Activated CD4-positive, alpha-beta T cell treated with anti-CD3 and anti-CD28 coated beads, Interleukin-2, amount 10 ng/mL, durations not matched to agents 24 days and 14 days (primary cell): ENCODE results near the gene ATP13A3. TPM values are rescaled to one million over a fixed set of nuclear protein-coding genes. Genes with fewer than 3 reads are reported as not detected.

Experiments
- DNase-seq: peaks from one replicate; pipeline ENCODE4 v3.0.0; 2022
- H3K27ac Mint-ChIP-seq: one replicate; pipeline ENCODE4 v1.8.0; 2022; ENCODE audit warnings: mild to moderate bottlenecking, mixed read lengths
- H3K27me3 Mint-ChIP-seq: one replicate; pipeline ENCODE4 v1.8.0; 2022; ENCODE audit warnings: mixed read lengths
- H3K36me3 Mint-ChIP-seq: one replicate; pipeline ENCODE4 v1.8.0; 2022; ENCODE audit warnings: low read depth, mild to moderate bottlenecking, mixed read lengths
- H3K4me1 Mint-ChIP-seq: one replicate; pipeline ENCODE4 v1.8.0; 2021; ENCODE audit warnings: mixed read lengths
- H3K4me3 Mint-ChIP-seq: one replicate; pipeline ENCODE4 v1.8.0; 2022; ENCODE audit warnings: mild to moderate bottlenecking, moderate library complexity, mixed read lengths
- H3K9me3 Mint-ChIP-seq: one replicate; pipeline ENCODE4 v1.8.0; 2021; ENCODE audit warnings: mixed read lengths
- intact Hi-C: fragments of 100-400 bp; cut with micrococcal nuclease; formaldehyde crosslinking; loops from one replicate; pipeline ENCODE4 v1.15.1; 2023
- total RNA-seq: library from RNA; stranded (reverse); gene quantifications from 2 replicates; pipeline ENCODE4 v1.2.3, GENCODE V29; 2022

ATP13A3 gene
- total RNA-seq, 1 donor from 2014 or later: 181 TPM

GRCh38 chr3:194434503-194434902 lies 52.3 kb downstream of the ATP13A3 start:
- H3K27ac Mint-ChIP-seq: no peak overlapping the region
- no peak for DNase-seq
- no peak overlapping the region for H3K4me3 Mint-ChIP-seq

DNA sequence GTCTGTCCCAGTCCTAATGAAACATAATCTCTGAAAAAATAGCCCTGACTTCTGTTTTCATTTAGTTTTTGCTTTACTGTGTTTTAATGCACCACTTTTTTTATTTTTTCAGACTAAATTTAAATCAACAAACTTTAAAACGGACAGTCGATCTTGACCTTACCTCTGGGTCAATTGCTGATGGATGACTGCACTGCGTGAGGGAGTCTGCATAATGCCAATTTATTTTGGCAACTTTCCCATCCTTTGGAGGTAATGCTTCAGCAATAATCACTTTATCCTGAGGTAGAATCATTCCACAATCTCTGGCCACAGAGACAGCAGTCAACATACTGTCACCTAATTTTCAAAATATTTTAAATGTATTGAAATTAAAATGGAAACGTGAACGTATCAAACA lies 55.2 kb downstream of the ATP13A3 start:
- H3K4me3 Mint-ChIP-seq: no peak overlapping the region
- peaks cover 3% of the 10 kb centered on the region for H3K4me1 Mint-ChIP-seq
- no peaks in the 10 kb centered on the region for H3K9me3 Mint-ChIP-seq
- H3K27ac Mint-ChIP-seq: no peak overlapping the region
- no peak for DNase-seq
- intact Hi-C loops: no loop called here
- peaks cover 65% of the 10 kb centered on the region for H3K36me3 Mint-ChIP-seq
- H3K27me3 Mint-ChIP-seq: no peaks in the 10 kb centered on the region

More at GRCh38 chr3:194434503-194434902, 52.3 kb downstream of the ATP13A3 start:
- Mint-ChIP-seq H3K9me3 (no peaks in the 10 kb centered on the region), H3K4me1 (peaks cover 7% of the 10 kb centered on the region), H3K27me3 (no peaks in the 10 kb centered on the region), H3K36me3 (peaks cover 67% of the 10 kb centered on the region)
- intact Hi-C loops: no loop called here

GRCh38 chr3:194425399-194425798 lies 61.4 kb downstream of the ATP13A3 start:
- no peaks in the 10 kb centered on the region for H3K27me3 Mint-ChIP-seq
- DNase-seq: no peak
- peaks cover 2% of the 10 kb centered on the region for H3K4me1 Mint-ChIP-seq
- H3K4me3 Mint-ChIP-seq: no peak overlapping the region
- H3K27ac Mint-ChIP-seq: no peak overlapping the region
- H3K36me3 Mint-ChIP-seq: peaks cover 45% of the 10 kb centered on the region
- intact Hi-C loops: no loop called here
- H3K9me3 Mint-ChIP-seq: no peaks in the 10 kb centered on the region

DNA sequence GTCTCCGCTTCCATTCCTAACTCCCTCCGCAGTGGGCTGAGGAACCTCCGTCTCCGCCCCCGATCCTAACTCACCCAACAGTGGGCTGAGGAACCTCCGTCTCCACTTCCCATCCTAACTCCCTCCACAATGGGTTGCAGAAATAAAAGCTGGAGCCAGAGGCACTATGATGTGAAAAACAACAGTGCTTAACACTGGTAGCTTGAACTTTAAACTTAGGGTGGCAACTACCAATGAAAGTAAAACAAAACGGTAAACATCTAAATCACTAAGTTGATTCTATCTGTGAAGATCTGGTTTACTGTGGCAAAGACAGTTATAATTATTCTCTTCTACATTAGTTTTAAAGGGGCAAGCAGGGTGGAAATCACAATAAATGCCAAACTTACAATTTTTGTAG lies 61.8 kb downstream of the ATP13A3 start:
- Mint-ChIP-seq H3K27me3 (no peaks in the 10 kb centered on the region), H3K4me3 (no peak overlapping the region), H3K9me3 (no peaks in the 10 kb centered on the region), H3K4me1 (peaks cover 2% of the 10 kb centered on the region), H3K27ac (no peak overlapping the region), H3K36me3 (peaks cover 43% of the 10 kb centered on the region)
- intact Hi-C loops: no loop called here
- DNase-seq: no peak

GRCh38 chr3:194424373-194424772 lies 62.4 kb downstream of the ATP13A3 start:
- Mint-ChIP-seq H3K4me1 (peaks cover 2% of the 10 kb centered on the region), H3K27me3 (no peaks in the 10 kb centered on the region), H3K27ac (no peak overlapping the region), H3K9me3 (no peaks in the 10 kb centered on the region), H3K4me3 (no peak overlapping the region), H3K36me3 (peaks cover 40% of the 10 kb centered on the region)
- intact Hi-C loops: no loop called here
- no peak for DNase-seq

GRCh38 chr3:194423317-194423716 lies 63.5 kb downstream of the ATP13A3 start:
- Mint-ChIP-seq H3K4me3 (no peak overlapping the region), H3K27me3 (no peaks in the 10 kb centered on the region), H3K9me3 (no peaks in the 10 kb centered on the region), H3K27ac (no peak overlapping the region), H3K4me1 (peaks cover 2% of the 10 kb centered on the region), H3K36me3 (peaks cover 41% of the 10 kb centered on the region)
- DNase-seq: no peak
- intact Hi-C loops: no loop called here

GRCh38 chr3:194422188-194422587 lies 64.6 kb downstream of the ATP13A3 start:
- H3K4me1 Mint-ChIP-seq: peaks cover 2% of the 10 kb centered on the region
- intact Hi-C loops: no loop called here
- H3K27ac Mint-ChIP-seq: no peak overlapping the region
- H3K36me3 Mint-ChIP-seq: peaks cover 43% of the 10 kb centered on the region
- H3K27me3 Mint-ChIP-seq: no peaks in the 10 kb centered on the region
- no peaks in the 10 kb centered on the region for H3K9me3 Mint-ChIP-seq
- H3K4me3 Mint-ChIP-seq: no peak overlapping the region
- DNase-seq: no peak

GRCh38 chr3:194418671-194419070 lies 68.1 kb downstream of the ATP13A3 start:
- Mint-ChIP-seq H3K9me3 (no peaks in the 10 kb centered on the region), H3K4me3 (no peak overlapping the region), H3K27me3 (no peaks in the 10 kb centered on the region), H3K36me3 (peaks cover 34% of the 10 kb centered on the region), H3K4me1 (peaks cover 2% of the 10 kb centered on the region), H3K27ac (no peak overlapping the region)
- intact Hi-C loops: loop anchor here (5.0 kb wide), 1 partner anchor 39 kb away; no protein-coding TSS in a partner anchor
- DNase-seq: no peak

DNA sequence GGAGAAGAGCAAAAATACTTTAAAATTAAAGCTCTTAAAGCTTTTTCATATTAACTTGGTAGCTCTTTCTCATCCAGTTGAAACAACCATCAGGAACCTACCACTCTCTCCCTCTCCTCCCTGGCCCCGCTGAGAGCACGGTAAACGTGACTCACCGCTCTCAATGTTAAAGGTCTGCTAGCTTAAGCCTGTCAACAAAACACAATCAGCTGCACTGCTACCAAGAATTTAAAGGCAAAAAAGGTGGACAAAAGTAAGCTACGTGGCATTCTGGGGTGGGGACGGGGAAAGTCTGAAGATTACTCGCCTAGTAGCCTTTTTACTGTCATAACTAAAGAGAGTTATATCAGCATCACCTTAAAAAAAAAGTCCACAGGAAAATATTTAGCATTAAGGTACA lies 79.4 kb downstream of the ATP13A3 start:
- H3K36me3 Mint-ChIP-seq: peaks cover 41% of the 10 kb centered on the region
- peak; percentile 56 for DNase-seq
- H3K4me3 Mint-ChIP-seq: no peak overlapping the region
- H3K4me1 Mint-ChIP-seq: peaks cover 8% of the 10 kb centered on the region
- no peaks in the 10 kb centered on the region for H3K9me3 Mint-ChIP-seq
- no peaks in the 10 kb centered on the region for H3K27me3 Mint-ChIP-seq
- intact Hi-C loops: no loop called here
- H3K27ac Mint-ChIP-seq: peak overlapping the region; percentile 16

- Mint-ChIP-seq H3K27ac (no peak overlapping the region), H3K4me1 (peaks cover 8% of the 10 kb centered on the region), H3K9me3 (no peaks in the 10 kb centered on the region), H3K4me3 (no peak overlapping the region), H3K36me3 (peaks cover 35% of the 10 kb centered on the region), H3K27me3 (no peaks in the 10 kb centered on the region)
- intact Hi-C loops: no loop called here
- peak; percentile 46 for DNase-seq
Measured at GRCh38 chr3:194405766-194406165, 81.0 kb downstream of the ATP13A3 start.

DNA sequence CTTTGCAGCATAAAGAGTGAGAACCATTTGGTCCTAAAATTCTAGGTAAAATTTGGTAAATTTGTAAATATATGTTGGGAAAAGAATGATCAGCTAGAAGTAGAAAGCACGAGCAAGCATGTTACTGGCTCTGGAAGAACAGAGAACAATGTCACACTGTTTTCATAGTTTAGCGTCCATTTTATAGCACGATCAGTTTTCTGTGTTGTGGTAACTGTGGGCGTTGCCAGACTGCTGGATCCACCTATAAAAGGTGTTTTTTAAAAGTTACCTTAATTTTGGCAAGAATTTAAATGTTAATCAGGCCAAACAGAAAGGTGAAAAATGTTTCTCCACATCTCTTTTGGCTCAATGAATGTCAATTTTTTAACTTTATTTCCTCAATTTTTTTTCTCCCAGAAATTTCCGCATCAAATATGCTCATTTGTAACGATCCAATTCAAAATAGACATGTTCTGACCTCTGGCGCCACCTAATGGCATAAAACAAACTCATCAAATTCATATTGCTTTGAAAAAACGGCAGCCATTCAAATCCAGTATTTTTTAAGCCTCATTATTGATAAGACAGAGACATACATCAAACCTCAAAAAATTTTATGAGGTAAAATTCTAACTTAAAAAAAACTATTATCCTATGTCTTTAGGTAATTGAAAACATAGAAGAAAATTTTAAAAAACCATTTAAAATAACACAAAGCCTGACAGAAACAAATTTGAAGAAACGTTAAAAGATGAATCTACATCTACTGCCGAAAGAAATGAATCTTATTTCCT lies 82.2 kb downstream of the ATP13A3 start:
- Mint-ChIP-seq H3K27me3 (no peaks in the 10 kb centered on the region), H3K4me1 (peaks cover 13% of the 10 kb centered on the region), H3K9me3 (no peaks in the 10 kb centered on the region), H3K36me3 (peaks cover 30% of the 10 kb centered on the region), H3K4me3 (no peak overlapping the region), H3K27ac (no peak overlapping the region)
- DNase-seq: peak; percentile 85
- intact Hi-C loops: loop anchor here (1.0 kb wide), 2 partner anchors 9 to 71 kb away; no protein-coding TSS in a partner anchor

GRCh38 chr3:194401868-194402329 lies 84.9 kb downstream of the ATP13A3 start:
- H3K36me3 Mint-ChIP-seq: peaks cover 16% of the 10 kb centered on the region

DNA sequence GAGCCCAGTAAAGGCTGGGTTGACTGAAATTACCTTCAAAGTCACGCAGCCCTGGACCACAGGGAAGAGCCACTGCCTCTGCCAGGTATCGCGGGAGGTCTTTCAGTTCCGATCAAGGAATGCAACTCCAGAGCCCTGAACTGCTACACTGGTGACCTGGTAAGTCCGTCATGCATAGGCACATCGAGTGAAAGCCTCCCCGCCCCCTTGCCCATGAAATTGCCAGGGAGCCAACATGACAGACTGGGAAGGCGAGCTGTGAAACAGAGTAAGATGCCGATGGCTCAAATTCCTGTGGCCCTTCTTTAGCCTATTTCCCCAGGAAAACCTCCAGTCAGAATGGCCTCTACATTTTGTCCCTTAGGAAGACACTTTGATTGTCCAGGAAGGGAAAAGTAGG lies 85.5 kb downstream of the ATP13A3 start:
- Mint-ChIP-seq H3K36me3 (peaks cover 14% of the 10 kb centered on the region), H3K27ac (no peak overlapping the region), H3K4me3 (no peak overlapping the region), H3K4me1 (peaks cover 37% of the 10 kb centered on the region), H3K9me3 (no peaks in the 10 kb centered on the region), H3K27me3 (peaks cover 11% of the 10 kb centered on the region)
- DNase-seq: peak; percentile 55
- intact Hi-C loops: no loop called here

More at GRCh38 chr3:194401868-194402329, 84.9 kb downstream of the ATP13A3 start:
- H3K4me3 Mint-ChIP-seq: no peak overlapping the region
- peak; percentile 53 for DNase-seq
- H3K27ac Mint-ChIP-seq: no peak overlapping the region
- peaks cover 36% of the 10 kb centered on the region for H3K4me1 Mint-ChIP-seq
- intact Hi-C loops: no loop called here
- peaks cover 11% of the 10 kb centered on the region for H3K27me3 Mint-ChIP-seq
- no peaks in the 10 kb centered on the region for H3K9me3 Mint-ChIP-seq

DNA sequence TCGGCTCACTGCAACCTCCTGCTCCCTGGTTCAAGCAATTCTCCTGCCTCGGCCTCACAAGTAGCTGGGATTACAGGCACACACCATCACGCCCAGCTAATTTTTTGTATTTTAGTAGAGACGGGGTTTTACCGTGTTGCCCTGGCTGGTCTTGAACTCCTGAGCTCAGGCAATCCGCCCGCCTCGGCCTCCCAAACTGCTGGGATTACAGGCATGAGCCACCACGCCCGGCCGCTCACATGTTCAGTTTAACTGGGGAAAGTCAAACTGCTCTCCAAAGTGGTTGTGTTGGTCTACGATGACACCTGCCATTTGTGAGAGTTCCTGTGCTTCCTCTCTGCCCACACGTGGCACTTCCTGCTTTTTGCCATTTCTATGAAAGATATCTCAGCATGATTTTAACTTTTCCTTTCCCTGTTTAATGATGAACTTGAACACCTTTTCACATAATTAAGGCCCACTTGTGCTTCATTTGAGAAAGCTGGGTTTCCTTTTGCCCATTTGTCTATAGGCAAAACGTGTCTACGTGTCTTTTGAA lies 86.9 kb downstream of the ATP13A3 start:
- Mint-ChIP-seq H3K27ac (no peak overlapping the region), H3K9me3 (no peaks in the 10 kb centered on the region), H3K27me3 (peaks cover 15% of the 10 kb centered on the region), H3K36me3 (peaks cover 10% of the 10 kb centered on the region), H3K4me1 (peaks cover 49% of the 10 kb centered on the region), H3K4me3 (no peak overlapping the region)
- intact Hi-C loops: loop anchor here (5.0 kb wide), 1 partner anchor 122 kb away; no protein-coding TSS in a partner anchor
- no peak for DNase-seq
